Right cardiac atrium (tissue), 5 donors: ENCODE data around the gene ATXN1. TPM values are rescaled to one million over a fixed set of nuclear protein-coding genes. Genes with fewer than 3 reads are reported as not detected.
"Not testable (repeated sequence)": the region's sequence is repeated elsewhere in the genome, so short reads cannot be mapped to it uniquely, and the experiment has no call there.

Source experiments
- ATAC-seq, 2 donors: fragments of 200-7000 bp; cut with Tn5 transposase; one replicate each; pipeline versions ENCODE4 v1.8.0 to v1.9.1; 2020; ENCODE audit warnings: moderate library complexity in 2 of 2, mild to moderate bottlenecking in 1 of 2
- DNase-seq, 3 donors: peaks; one replicate each; pipeline ENCODE4 v3.0.0-alpha.2; 2020
- H3K27ac ChIP-seq: one replicate; pipeline ENCODE4 v1.5.1; 2013; ENCODE audit warnings: mild to moderate bottlenecking, low read length, control low read depth, moderate library complexity
- H3K27me3 ChIP-seq: one replicate; pipeline ENCODE4 v1.6.1; 2013; ENCODE audit not compliant: control insufficient read depth, insufficient read depth
- H3K4me1 ChIP-seq: one replicate; pipeline ENCODE4 v1.6.1; 2013; ENCODE audit warnings: low read length; ENCODE audit not compliant: control insufficient read depth, insufficient read depth
- H3K4me3 ChIP-seq: one replicate; pipeline ENCODE4 v1.5.1; 2013; ENCODE audit warnings: low read length, control low read depth
- H3K9me3 ChIP-seq: one replicate; pipeline ENCODE4 v1.6.1; 2013; ENCODE audit warnings: low read length; ENCODE audit not compliant: control insufficient read depth
- WGBS: extraction: QIAGEN DNeasy Blood & Tissue Kit; methylation state at CpG from one replicate; pipeline ENCODE4 v1.1.7; 2013; 5-methylcytosine and 5-hydroxymethylcytosine counted together
- intact Hi-C, 4 donors: fragments of 100-400 bp; cut with DNase I; formaldehyde crosslinking; loops; one replicate each; pipeline versions ENCODE4 v1.11.0 to v1.14.0; 2022 to 2023
- polyA plus RNA-seq: library from polyadenylated mRNA; stranded (reverse); fragments of 200-250 nt; gene quantifications from one replicate; pipeline ENCODE4 v1.2.3, GENCODE V29; 2013
- total RNA-seq, 4 donors: library from RNA; stranded (reverse); fragmentation: NEBNext Ultra II Directional; extraction: Animal tissue kit (Norgen Biotek cat#: 25700); gene quantifications; one replicate each; pipeline ENCODE4 v1.2.1, GENCODE V29; 2021
- donor health status: healthy with polysubstance abuse.
- donor health status: DM: no; HTN: yes; CAD: no.
- donor health status: DM: no; HTN: no; CAD: no.
- donor health status: DM: no; HTN: yes; CAD: no; lungs with severe emphysema.
- donor health status: DM: yes; HTN: yes; CAD: no.

ATXN1 gene
- total and polyA plus RNA-seq, 5 donors = 11.8 to 50.7 (median 47.6) TPM

GRCh38 chr6:16621002-16621401 lies 140.3 kb downstream of the ATXN1 start:
- intact Hi-C loops = no loop called here
- Histone ChIP-seq H3K4me1 (no peaks in the 10 kb centered on the region), H3K9me3 (no peaks in the 10 kb centered on the region), H3K27ac (no peak overlapping the region), H3K4me3 (no peak overlapping the region), H3K27me3 (no peaks in the 10 kb centered on the region)
- DNase-seq (no peak), ATAC-seq (no peak)
- 75% methylated on average over 6 of the region's 6 CpGs for WGBS

- no peak for ATAC-seq
- no peak overlapping the region for H3K4me3 ChIP-seq
- 97% methylated on average over 2 of the region's 2 CpGs for WGBS
Measured at GRCh38 chr6:16619777-16620176, 141.5 kb downstream of the ATXN1 start.

GRCh38 chr6:16618962-16619361 lies 142.3 kb downstream of the ATXN1 start:
- Histone ChIP-seq H3K4me3 (no peak overlapping the region), H3K27ac (no peak overlapping the region), H3K27me3 (no peaks in the 10 kb centered on the region), H3K9me3 (no peaks in the 10 kb centered on the region), H3K4me1 (no peaks in the 10 kb centered on the region)
- intact Hi-C loops = no loop called here
- no peak for DNase-seq
- ATAC-seq = no peak
- 30% methylated on average over 2 of the region's 2 CpGs for WGBS

More at GRCh38 chr6:16619777-16620176, 141.5 kb downstream of the ATXN1 start:
- H3K4me1 ChIP-seq = no peaks in the 10 kb centered on the region
- intact Hi-C loops = no loop called here
- DNase-seq = no peak
- H3K27ac ChIP-seq = no peak overlapping the region
- no peaks in the 10 kb centered on the region for H3K27me3 ChIP-seq
- H3K9me3 ChIP-seq = no peaks in the 10 kb centered on the region

- WGBS = 100% methylated on average over 3 of the region's 6 CpGs
Measured at GRCh38 chr6:16615215-16615614, 146.0 kb downstream of the ATXN1 start.

GRCh38 chr6:16614143-16614542 lies 147.1 kb downstream of the ATXN1 start:
- ATAC-seq, H3K4me1 ChIP-seq, H3K27ac ChIP-seq, DNase-seq, H3K27me3 ChIP-seq, H3K9me3 ChIP-seq, intact Hi-C loops, H3K4me3 ChIP-seq: not testable (repeated sequence)
- 95% methylated on average over 2 of the region's 3 CpGs for WGBS

More at GRCh38 chr6:16615215-16615614, 146.0 kb downstream of the ATXN1 start:
- intact Hi-C loops, H3K4me3 ChIP-seq, H3K4me1 ChIP-seq, H3K27me3 ChIP-seq, H3K27ac ChIP-seq, H3K9me3 ChIP-seq, DNase-seq, ATAC-seq: not testable (repeated sequence)

GRCh38 chr6:16613504-16613903 lies 147.8 kb downstream of the ATXN1 start:
- intact Hi-C loops, ATAC-seq, H3K4me1 ChIP-seq, H3K9me3 ChIP-seq, H3K4me3 ChIP-seq, DNase-seq, H3K27me3 ChIP-seq, H3K27ac ChIP-seq: not testable (repeated sequence)
- WGBS = 99% methylated on average over 2 of the region's 2 CpGs

- intact Hi-C loops = no loop called here
- Histone ChIP-seq H3K4me1 (no peaks in the 10 kb centered on the region), H3K4me3 (no peak overlapping the region), H3K27me3 (no peaks in the 10 kb centered on the region), H3K27ac (no peak overlapping the region), H3K9me3 (no peaks in the 10 kb centered on the region)
- no peak for ATAC-seq
- DNase-seq = no peak
- 90% methylated on average over 4 of the region's 4 CpGs for WGBS
Measured at GRCh38 chr6:16608444-16608843, 152.8 kb downstream of the ATXN1 start.

- H3K4me1 ChIP-seq = peaks cover 6% of the 10 kb centered on the region
- H3K4me3 ChIP-seq = no peak overlapping the region
- H3K27me3 ChIP-seq = no peaks in the 10 kb centered on the region
- no peak overlapping the region for H3K27ac ChIP-seq
- ATAC-seq = no peak
- H3K9me3 ChIP-seq = no peaks in the 10 kb centered on the region
- DNase-seq = no peak
- 93% methylated on average over 3 of the region's 3 CpGs for WGBS
- intact Hi-C loops = no loop called here
Measured at GRCh38 chr6:16602035-16602434, 159.2 kb downstream of the ATXN1 start.

- Histone ChIP-seq H3K9me3 (no peaks in the 10 kb centered on the region), H3K27ac (no peak overlapping the region), H3K4me1 (peaks cover 6% of the 10 kb centered on the region), H3K27me3 (no peaks in the 10 kb centered on the region), H3K4me3 (no peak overlapping the region)
- DNase-seq (no peak), ATAC-seq (no peak)
- WGBS = 92% methylated on average over 4 of the region's 4 CpGs
- intact Hi-C loops = no loop called here
Measured at GRCh38 chr6:16600701-16601100, 160.6 kb downstream of the ATXN1 start.

- no peaks in the 10 kb centered on the region for H3K9me3 ChIP-seq
- peaks cover 6% of the 10 kb centered on the region for H3K4me1 ChIP-seq
- no peak overlapping the region for H3K27ac ChIP-seq
- DNase-seq (no peak), ATAC-seq (no peak)
- WGBS = 89% methylated on average over 3 of the region's 3 CpGs
- intact Hi-C loops = no loop called here
- H3K27me3 ChIP-seq = no peaks in the 10 kb centered on the region
- no peak overlapping the region for H3K4me3 ChIP-seq
Measured at GRCh38 chr6:16600026-16600425, 161.2 kb downstream of the ATXN1 start.

GRCh38 chr6:16596616-16597331 lies 164.5 kb downstream of the ATXN1 start:
- DNase-seq (no peak), ATAC-seq (no peak)
- WGBS = 92% methylated on average over 10 of the region's 10 CpGs
- no peak overlapping the region for H3K4me3 ChIP-seq
- peaks cover 6% of the 10 kb centered on the region for H3K4me1 ChIP-seq
- H3K27ac ChIP-seq = no peak overlapping the region
- no peaks in the 10 kb centered on the region for H3K27me3 ChIP-seq
- H3K9me3 ChIP-seq = no peaks in the 10 kb centered on the region
- intact Hi-C loops = no loop called here
